Measurements from ENCODE around the gene CD33.

GRCh38 chr19:51181913-51182419 is 42.9 kb upstream of the CD33 start:
- TF ChIP-seq EZH2 (IDR thresholded peaks at IDR 0.05) = no peak
- no peak for TF ChIP-seq POLR2AphosphoS5 (IDR thresholded peaks at IDR 0.05; ENCODE audit: borderline replicate concordance, low read depth, low read length)

Measured in SK-N-MC (cell line).